Activated CD8-positive, alpha-beta memory T cell treated with anti-CD3 and anti-CD28 coated beads, Interleukin-2, amount 50 U/mL, for 1 hour (primary cell): ENCODE measurements around the gene NRG4.
"Not testable (repeated sequence)": the region's sequence is repeated elsewhere in the genome, so short reads cannot be mapped to it uniquely, and the experiment has no call there.

Source experiments
- DNase-seq: peaks from one replicate; pipeline ENCODE4 v3.0.0-alpha.2; 2020; ENCODE audit errors: extremely low read depth

Gene NRG4

GRCh38 chr15:75927601-75928000 is 84.6 kb downstream of the NRG4 start:
- no peak for DNase-seq

GRCh38 chr15:75926931-75927330 is 85.3 kb downstream of the NRG4 start:
- DNase-seq = no peak

GRCh38 chr15:75925440-75925839 is 86.8 kb downstream of the NRG4 start:
- DNase-seq = no peak

- DNase-seq = no peak
These were observed 87.6 kb downstream of the NRG4 start for GRCh38 chr15:75924576-75924975.

- DNase-seq = no peak
These were observed 88.5 kb downstream of the NRG4 start for GRCh38 chr15:75923756-75924155.

GRCh38 chr15:75921732-75922703 is 90.2 kb downstream of the NRG4 start:
- no peak for DNase-seq

- DNase-seq = no peak
These were observed 92.1 kb downstream of the NRG4 start for GRCh38 chr15:75920079-75920478.

- no peak for DNase-seq
These were observed 94.1 kb downstream of the NRG4 start for GRCh38 chr15:75918135-75918534.

GRCh38 chr15:75916978-75917377 is 95.2 kb downstream of the NRG4 start:
- no peak for DNase-seq

- not testable (repeated sequence) for DNase-seq
These were observed 101.9 kb downstream of the NRG4 start for GRCh38 chr15:75910355-75910754.

- DNase-seq = no peak
These were observed 107.0 kb downstream of the NRG4 start for GRCh38 chr15:75905231-75905630.

GRCh38 chr15:75903331-75904239 is 108.6 kb downstream of the NRG4 start, which contains the start of gene FBXO22:
TSS of gene FBXO22 (plus strand) at chr15:75903878. CDS start at chr15:75903964, 86 bp downstream.
- DNase-seq = peak; percentile 64

GRCh38 chr15:75902129-75902557 is 110.1 kb downstream of the NRG4 start:
- DNase-seq = no peak

- no peak for DNase-seq
These were observed 111.6 kb downstream of the NRG4 start for GRCh38 chr15:75900577-75900976.

GRCh38 chr15:75895731-75896130 is 116.5 kb downstream of the NRG4 start:
- no peak for DNase-seq

- no peak for DNase-seq
These were observed 120.3 kb downstream of the NRG4 start for GRCh38 chr15:75891895-75892294.
